ENCODE results near the gene ARHGEF26. TPM values are rescaled to one million over a fixed set of nuclear protein-coding genes. Genes with fewer than 3 reads are reported as not detected.
A peak's percentile ranks its signal among the peaks of the same experiment; 100 is the strongest.

ARHGEF26 gene
- total and polyA plus RNA-seq, 8 donors = 3.9 to 40.6 (median 20.9) TPM

- H3K4me1 ChIP-seq = peaks cover 0 to 18% (median 6%) of the 10 kb centered on the region in 4 donors
- TF ChIP-seq POLR2AphosphoS5 (IDR thresholded peaks at IDR 0.05) (no peak), POLR2A (IDR thresholded peaks at IDR 0.05) (no peak), EP300 (IDR thresholded peaks at IDR 0.05) (no peak)
- TF ChIP-seq, protein P1, sequence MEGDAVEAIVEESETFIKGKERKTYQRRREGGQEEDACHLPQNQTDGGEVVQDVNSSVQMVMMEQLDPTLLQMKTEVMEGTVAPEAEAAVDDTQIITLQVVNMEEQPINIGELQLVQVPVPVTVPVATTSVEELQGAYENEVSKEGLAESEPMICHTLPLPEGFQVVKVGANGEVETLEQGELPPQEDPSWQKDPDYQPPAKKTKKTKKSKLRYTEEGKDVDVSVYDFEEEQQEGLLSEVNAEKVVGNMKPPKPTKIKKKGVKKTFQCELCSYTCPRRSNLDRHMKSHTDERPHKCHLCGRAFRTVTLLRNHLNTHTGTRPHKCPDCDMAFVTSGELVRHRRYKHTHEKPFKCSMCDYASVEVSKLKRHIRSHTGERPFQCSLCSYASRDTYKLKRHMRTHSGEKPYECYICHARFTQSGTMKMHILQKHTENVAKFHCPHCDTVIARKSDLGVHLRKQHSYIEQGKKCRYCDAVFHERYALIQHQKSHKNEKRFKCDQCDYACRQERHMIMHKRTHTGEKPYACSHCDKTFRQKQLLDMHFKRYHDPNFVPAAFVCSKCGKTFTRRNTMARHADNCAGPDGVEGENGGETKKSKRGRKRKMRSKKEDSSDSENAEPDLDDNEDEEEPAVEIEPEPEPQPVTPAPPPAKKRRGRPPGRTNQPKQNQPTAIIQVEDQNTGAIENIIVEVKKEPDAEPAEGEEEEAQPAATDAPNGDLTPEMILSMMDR (IDR thresholded peaks at IDR 0.05) = no peak
- H3K36me3 ChIP-seq = peaks cover 22 to 92% (median 82%) of the 10 kb centered on the region in 4 donors
- H3K9me3 ChIP-seq = no peaks in the 10 kb centered on the region
- no peak for DNase-seq
- intact Hi-C loops (cut with DNase I; ENCODE audit: low total_unique reads) = no loop called here
- H3K27me3 ChIP-seq = no peaks in the 10 kb centered on the region
- no peak overlapping the region for H3K4me3 ChIP-seq
- H3K27ac ChIP-seq = no peak overlapping the region
- WGBS, 5 donors = 31 to 66% (median 45%) methylated on average over 2 of the region's 2 CpGs
Measured at GRCh38 chr3:154274348-154274747, 153.2 kb downstream of the ARHGEF26 start.

GRCh38 chr3:154275292-154275691 lies 154.1 kb downstream of the ARHGEF26 start:
- no peak for DNase-seq
- H3K9me3 ChIP-seq = no peaks in the 10 kb centered on the region
- WGBS, 5 donors = 90 to 99% (median 91%) methylated on average over 2 of the region's 2 CpGs
- no peak overlapping the region for H3K4me3 ChIP-seq
- no peaks in the 10 kb centered on the region for H3K27me3 ChIP-seq
- no peak for TF ChIP-seq POLR2A (IDR thresholded peaks at IDR 0.05)
- no peak for TF ChIP-seq POLR2AphosphoS5 (IDR thresholded peaks at IDR 0.05)
- no peak for TF ChIP-seq EP300 (IDR thresholded peaks at IDR 0.05)
- TF ChIP-seq, protein P1 (IDR thresholded peaks at IDR 0.05) = no peak
- intact Hi-C loops (cut with DNase I; ENCODE audit: low total_unique reads) = no loop called here
- peaks cover 0 to 19% (median 6%) of the 10 kb centered on the region in 4 donors for H3K4me1 ChIP-seq
- no peak overlapping the region for H3K27ac ChIP-seq
- peaks cover 22 to 92% (median 83%) of the 10 kb centered on the region in 4 donors for H3K36me3 ChIP-seq

GRCh38 chr3:154275965-154276364 lies 154.8 kb downstream of the ARHGEF26 start:
- no peaks in the 10 kb centered on the region for H3K27me3 ChIP-seq

GRCh38 chr3:154280161-154280560 lies 159.0 kb downstream of the ARHGEF26 start:
- intact Hi-C loops (cut with DNase I; ENCODE audit: low total_unique reads) = no loop called here
- Histone ChIP-seq H3K4me3 (no peak overlapping the region), H3K36me3 (peaks cover 30 to 95% (median 91%) of the 10 kb centered on the region in 4 donors), H3K27ac (no peak overlapping the region), H3K27me3 (no peaks in the 10 kb centered on the region), H3K4me1 (peaks cover 0 to 8% (median 0%) of the 10 kb centered on the region in 4 donors), H3K9me3 (no peaks in the 10 kb centered on the region)
- TF ChIP-seq, protein P1 (IDR thresholded peaks at IDR 0.05) = no peak
- TF ChIP-seq POLR2AphosphoS5 (IDR thresholded peaks at IDR 0.05) (no peak), EP300 (IDR thresholded peaks at IDR 0.05) (no peak), POLR2A (IDR thresholded peaks at IDR 0.05) (no peak)
- WGBS, 5 donors = 86 to 94% (median 89%) methylated on average over 1 of the region's 1 CpG
- DNase-seq = peak in 1 of 2 donors; percentile 12

More at GRCh38 chr3:154275965-154276364, 154.8 kb downstream of the ARHGEF26 start:
- no peak for DNase-seq
- intact Hi-C loops (cut with DNase I; ENCODE audit: low total_unique reads) = no loop called here
- Histone ChIP-seq H3K36me3 (peaks cover 28 to 94% (median 86%) of the 10 kb centered on the region in 4 donors), H3K4me3 (no peak overlapping the region), H3K9me3 (no peaks in the 10 kb centered on the region), H3K4me1 (peaks cover 0 to 25% (median 6%) of the 10 kb centered on the region in 4 donors), H3K27ac (no peak overlapping the region)
- TF ChIP-seq POLR2A (IDR thresholded peaks at IDR 0.05) (no peak), EP300 (IDR thresholded peaks at IDR 0.05) (no peak), POLR2AphosphoS5 (IDR thresholded peaks at IDR 0.05) (no peak)
- TF ChIP-seq, protein P1 (IDR thresholded peaks at IDR 0.05) = no peak
- WGBS, 5 donors = 61 to 82% (median 74%) methylated on average over 2 of the region's 2 CpGs
